Mesenchymal stem cell (in vitro differentiated cells and primary cell): Measurements from ENCODE around the gene TTF2.
"Not testable (repeated sequence)": the region's sequence is repeated elsewhere in the genome, so short reads cannot be mapped to it uniquely, and the experiment has no call there.

Experiments used
- DNase-seq: peaks from one replicate; pipeline ENCODE4 v3.0.0-alpha.2; 2013
- H2AFZ ChIP-seq: one replicate; pipeline ENCODE4 v1.6.1; 2013; ENCODE audit warnings: low read depth, mild to moderate bottlenecking, control low read depth, inconsistent platforms, low read length, moderate library complexity
- H2AK5ac ChIP-seq: 2 replicates; pipeline ENCODE4 v1.6.1; 2013; ENCODE audit warnings: low read length, moderate library complexity, mild to moderate bottlenecking, inconsistent platforms; ENCODE audit not compliant: severe bottlenecking
- H2BK120ac ChIP-seq: one replicate; pipeline ENCODE4 v1.6.1; 2013; ENCODE audit warnings: low read depth, mild to moderate bottlenecking, inconsistent platforms, low read length, moderate library complexity
- H2BK12ac ChIP-seq, 2 experiments: one replicate each; pipeline ENCODE4 v1.6.1; 2013; ENCODE audit warnings: inconsistent platforms in 2 of 2, low read length in 2 of 2, mild to moderate bottlenecking in 2 of 2, moderate library complexity in 2 of 2, control low read depth in 1 of 2
- H2BK15ac ChIP-seq: one replicate; pipeline ENCODE4 v1.6.1; 2013; ENCODE audit warnings: mild to moderate bottlenecking, low read depth, inconsistent platforms; ENCODE audit not compliant: poor library complexity, severe bottlenecking
- H2BK5ac ChIP-seq: 2 replicates; pipeline ENCODE4 v1.6.1; 2013; ENCODE audit warnings: low read depth, mild to moderate bottlenecking, low read length, control low read depth, inconsistent platforms; ENCODE audit not compliant: poor library complexity, severe bottlenecking
- H3K14ac ChIP-seq, 2 experiments: one replicate each; pipeline ENCODE4 v1.6.1; 2013; ENCODE audit warnings: inconsistent platforms in 2 of 2, low read length in 2 of 2, control low read depth in 1 of 2, mild to moderate bottlenecking in 1 of 2, moderate library complexity in 1 of 2
- H3K18ac ChIP-seq, 2 experiments: one replicate each; pipeline ENCODE4 v1.6.1; 2013; ENCODE audit warnings: inconsistent platforms in 2 of 2, low read length in 2 of 2, control low read depth in 1 of 2, low read depth in 1 of 2, mild to moderate bottlenecking in 1 of 2
- H3K23ac ChIP-seq, 2 experiments: one replicate each; pipeline ENCODE4 v1.6.1; 2013; ENCODE audit warnings: inconsistent platforms in 2 of 2, low read length in 2 of 2, mild to moderate bottlenecking in 2 of 2, moderate library complexity in 2 of 2, control low read depth in 1 of 2
- H3K27ac ChIP-seq: 2 replicates; pipeline ENCODE4 v1.5.1; 2013; ENCODE audit warnings: mild to moderate bottlenecking, moderate library complexity, low read length, control low read depth, inconsistent platforms; ENCODE audit not compliant: poor library complexity, severe bottlenecking
- H3K27me3 ChIP-seq, 2 experiments: 2 replicates each; pipeline versions ENCODE4 v1.6.1 to v1.7.0; 2013; ENCODE audit warnings: low read length in 2 of 2, mild to moderate bottlenecking in 2 of 2, moderate library complexity in 2 of 2, control low read depth in 1 of 2, inconsistent platforms in 1 of 2; ENCODE audit not compliant: control insufficient read depth in 1 of 2, insufficient read depth in 1 of 2
- H3K36me3 ChIP-seq, 2 experiments: 2 replicates each; pipeline versions ENCODE4 v1.6.1 to v1.7.0; 2013; ENCODE audit warnings: low read length in 2 of 2, control low read depth in 1 of 2, inconsistent platforms in 1 of 2, low read depth in 1 of 2, mild to moderate bottlenecking in 1 of 2; ENCODE audit not compliant: insufficient read depth in 2 of 2, control insufficient read depth in 1 of 2
- H3K4ac ChIP-seq, 2 experiments: one replicate each; pipeline ENCODE4 v1.6.1; 2013; ENCODE audit warnings: inconsistent platforms in 2 of 2, low read length in 2 of 2, mild to moderate bottlenecking in 2 of 2, moderate library complexity in 2 of 2, control low read depth in 1 of 2, low read depth in 1 of 2
- H3K4me1 ChIP-seq: 2 replicates; pipeline ENCODE4 v1.6.1; 2013; ENCODE audit warnings: low read depth, low read length, control low read depth; ENCODE audit not compliant: control insufficient read depth, insufficient read depth
- H3K4me2 ChIP-seq: 2 replicates; pipeline ENCODE4 v1.6.1; 2013; ENCODE audit warnings: low read length, mild to moderate bottlenecking, inconsistent platforms; ENCODE audit not compliant: poor library complexity, severe bottlenecking
- H3K4me3 ChIP-seq, 2 experiments: 2 replicates each; pipeline versions ENCODE4 v1.5.1 to v1.7.0; 2013; ENCODE audit warnings: low read length in 2 of 2, mild to moderate bottlenecking in 2 of 2, control low read depth in 1 of 2, low read depth in 1 of 2; ENCODE audit not compliant: insufficient read depth in 1 of 2
- H3K79me1 ChIP-seq: replicated peaks from 2 replicates; pipeline ENCODE4 v1.6.1; 2013; ENCODE audit warnings: mild to moderate bottlenecking, control low read depth, low read length, inconsistent platforms; ENCODE audit not compliant: poor library complexity, severe bottlenecking
- H3K9ac ChIP-seq: 2 replicates; pipeline ENCODE4 v1.7.0; 2013; ENCODE audit warnings: mild to moderate bottlenecking, low read length, moderate library complexity
- H3K9me3 ChIP-seq: 2 replicates; pipeline ENCODE4 v1.7.0; 2013; ENCODE audit warnings: mild to moderate bottlenecking, low read length; ENCODE audit not compliant: control insufficient read depth
- H4K8ac ChIP-seq: one replicate; pipeline ENCODE4 v1.6.1; 2013; ENCODE audit warnings: inconsistent platforms, mild to moderate bottlenecking, low read length, moderate library complexity
- H4K91ac ChIP-seq: one replicate; pipeline ENCODE4 v1.6.1; 2013; ENCODE audit warnings: mild to moderate bottlenecking, low read length, inconsistent platforms
- WGBS: methylation state at CpG from one replicate; pipeline ENCODE4 v1.1.7; 2013; ENCODE audit warnings: mixed read lengths; 5-methylcytosine and 5-hydroxymethylcytosine counted together
- small RNA-seq: library from polyadenylated mRNA; stranded (forward); fragments of <200 nt; extraction: miRNeasy Mini kit (QIAGEN cat#:217004); gene quantifications from one replicate; pipeline ENCODE3, GENCODE V24; 2013; ENCODE audit warnings: low read depth

TTF2 gene

GRCh38 chr1:117147856-117148588 is 87.9 kb downstream of the TTF2 start:
- Histone ChIP-seq H3K27ac (peak overlapping the region; percentile 60), H2BK5ac (no peak overlapping the region), H4K91ac (no peak overlapping the region), H3K36me3 (no peaks in the 10 kb centered on the region), H3K9me3 (no peaks in the 10 kb centered on the region), H2BK120ac (no peak overlapping the region), H3K79me1 (no peaks in the 10 kb centered on the region), H3K27me3 (no peaks in the 10 kb centered on the region), H3K4me2 (no peak overlapping the region), H2BK15ac (no peak overlapping the region), H3K4me3 (no peak overlapping the region), H3K14ac (no peak overlapping the region), H3K4ac (no peak overlapping the region), H3K18ac (no peak overlapping the region), H2BK12ac (no peak overlapping the region), H3K4me1 (peaks cover 7% of the 10 kb centered on the region), H3K23ac (no peak overlapping the region), H2AK5ac (no peak overlapping the region), H2AFZ (no peak overlapping the region), H4K8ac (no peak overlapping the region), H3K9ac (no peak overlapping the region)
- 73% methylated on average over 2 of the region's 5 CpGs for WGBS
- peak; percentile 65 for DNase-seq

GRCh38 chr1:117150316-117150715 is 90.2 kb downstream of the TTF2 start:
- H3K4me3 ChIP-seq = no peak overlapping the region
- no peak overlapping the region for H3K4ac ChIP-seq
- H2BK12ac ChIP-seq = no peak overlapping the region
- H2BK120ac ChIP-seq = no peak overlapping the region
- H3K36me3 ChIP-seq = no peaks in the 10 kb centered on the region
- no peak overlapping the region for H4K91ac ChIP-seq
- no peaks in the 10 kb centered on the region for H3K79me1 ChIP-seq
- no peak overlapping the region for H3K14ac ChIP-seq
- no peak overlapping the region for H2BK5ac ChIP-seq
- H2AFZ ChIP-seq = no peak overlapping the region
- no peak overlapping the region for H2BK15ac ChIP-seq
- WGBS = 100% methylated on average over 1 of the region's 2 CpGs
- H3K27me3 ChIP-seq = no peaks in the 10 kb centered on the region
- H3K4me1 ChIP-seq = peaks cover 7% of the 10 kb centered on the region
- no peak overlapping the region for H3K4me2 ChIP-seq
- no peaks in the 10 kb centered on the region for H3K9me3 ChIP-seq
- H4K8ac ChIP-seq = no peak overlapping the region
- H3K27ac ChIP-seq = no peak overlapping the region
- no peak for DNase-seq
- H2AK5ac ChIP-seq = no peak overlapping the region
- no peak overlapping the region for H3K9ac ChIP-seq
- H3K23ac ChIP-seq = no peak overlapping the region
- H3K18ac ChIP-seq = no peak overlapping the region

GRCh38 chr1:117151305-117151704 is 91.2 kb downstream of the TTF2 start:
- not testable (repeated sequence) for H3K27ac ChIP-seq, H3K79me1 ChIP-seq, H3K14ac ChIP-seq, H3K9ac ChIP-seq, H3K4me2 ChIP-seq, H2BK15ac ChIP-seq, H2BK12ac ChIP-seq, H3K36me3 ChIP-seq, H2BK5ac ChIP-seq, H2BK120ac ChIP-seq, H3K4me1 ChIP-seq, H2AK5ac ChIP-seq, H4K91ac ChIP-seq, H3K23ac ChIP-seq, H2AFZ ChIP-seq, H3K9me3 ChIP-seq, H3K4me3 ChIP-seq, H3K4ac ChIP-seq, DNase-seq, H3K27me3 ChIP-seq, H4K8ac ChIP-seq, H3K18ac ChIP-seq
- WGBS = 97% methylated on average over 3 of the region's 5 CpGs

Small RNAs within 50 kb of the gene (small RNA-seq; reads per million reads assigned to genes)
- 52.9 reads per million, percentile 90 among the genes with 10 or more reads in this experiment for gene MIR942
